GM21360 (cell line): Measurements from ENCODE around the gene CALB2.

Source experiments
- ATAC-seq: cut with Tn5 transposase; IDR thresholded peaks from one replicate; pipeline ENCODE4 v1.9.1; 2021; ENCODE audit warnings: mild to moderate bottlenecking, moderate library complexity; ENCODE audit not compliant: unreplicated experiment

CALB2 gene

GRCh38 chr16:71387045-71387871 is 28.7 kb downstream of the CALB2 start:
- ATAC-seq: no peak

GRCh38 chr16:71389330-71389729 is 30.8 kb downstream of the CALB2 start:
- ATAC-seq: no peak

- no peak for ATAC-seq
These were observed 38.1 kb downstream of the CALB2 start for GRCh38 chr16:71396594-71396993.

GRCh38 chr16:71399801-71400563 is 41.5 kb downstream of the CALB2 start:
- ATAC-seq: no peak

GRCh38 chr16:71402007-71402406 is 43.5 kb downstream of the CALB2 start:
- no peak for ATAC-seq

- no peak for ATAC-seq
These were observed 44.2 kb downstream of the CALB2 start for GRCh38 chr16:71402674-71403073.

GRCh38 chr16:71404364-71404763 is 45.8 kb downstream of the CALB2 start:
- no peak for ATAC-seq

GRCh38 chr16:71406316-71406715 is 47.8 kb downstream of the CALB2 start:
- ATAC-seq: no peak

GRCh38 chr16:71406724-71407123 is 48.2 kb downstream of the CALB2 start:
- no peak for ATAC-seq

GRCh38 chr16:71407731-71408130 is 49.2 kb downstream of the CALB2 start:
- ATAC-seq: no peak

GRCh38 chr16:71408536-71408935 is 50.0 kb downstream of the CALB2 start:
- no peak for ATAC-seq

GRCh38 chr16:71409011-71409775 is 50.7 kb downstream of the CALB2 start:
- ATAC-seq: no peak

- no peak for ATAC-seq
These were observed 51.6 kb downstream of the CALB2 start for GRCh38 chr16:71410146-71410545.

- peak; percentile 44 for ATAC-seq
These were observed 54.0 kb downstream of the CALB2 start for GRCh38 chr16:71412270-71413160.

- no peak for ATAC-seq
These were observed 54.8 kb downstream of the CALB2 start for GRCh38 chr16:71413341-71413740.

- ATAC-seq: no peak
These were observed 55.5 kb downstream of the CALB2 start for GRCh38 chr16:71414038-71414437.

- ATAC-seq: no peak
These were observed 63.4 kb downstream of the CALB2 start for GRCh38 chr16:71421911-71422310.

GRCh38 chr16:71423016-71423415 is 64.5 kb downstream of the CALB2 start:
- no peak for ATAC-seq

- no peak for ATAC-seq
These were observed 65.3 kb downstream of the CALB2 start for GRCh38 chr16:71423865-71424264.

GRCh38 chr16:71424626-71425025 is 66.1 kb downstream of the CALB2 start:
- no peak for ATAC-seq

- ATAC-seq: no peak
These were observed 67.2 kb downstream of the CALB2 start for GRCh38 chr16:71425746-71426068.
